Right cardiac atrium (tissue), 5 donors: ENCODE measurements around the gene FAM156B. TPM values are rescaled to one million over a fixed set of nuclear protein-coding genes. Genes with fewer than 3 reads are reported as not detected.
A peak's percentile ranks its signal among the peaks of the same experiment; 100 is the strongest.
"Not testable (repeated sequence)": the region's sequence is repeated elsewhere in the genome, so short reads cannot be mapped to it uniquely, and the experiment has no call there.

Source experiments
- ATAC-seq, 2 donors: fragments of 200-7000 bp; cut with Tn5 transposase; one replicate each; pipeline versions ENCODE4 v1.8.0 to v1.9.1; 2020; ENCODE audit warnings: moderate library complexity in 2 of 2, mild to moderate bottlenecking in 1 of 2
- DNase-seq, 3 donors: peaks; one replicate each; pipeline ENCODE4 v3.0.0-alpha.2; 2020
- H3K27ac ChIP-seq: one replicate; pipeline ENCODE4 v1.5.1; 2013; ENCODE audit warnings: mild to moderate bottlenecking, low read length, control low read depth, moderate library complexity
- H3K27me3 ChIP-seq: one replicate; pipeline ENCODE4 v1.6.1; 2013; ENCODE audit not compliant: control insufficient read depth, insufficient read depth
- H3K4me1 ChIP-seq: one replicate; pipeline ENCODE4 v1.6.1; 2013; ENCODE audit warnings: low read length; ENCODE audit not compliant: control insufficient read depth, insufficient read depth
- H3K4me3 ChIP-seq: one replicate; pipeline ENCODE4 v1.5.1; 2013; ENCODE audit warnings: low read length, control low read depth
- H3K9me3 ChIP-seq: one replicate; pipeline ENCODE4 v1.6.1; 2013; ENCODE audit warnings: low read length; ENCODE audit not compliant: control insufficient read depth
- WGBS: extraction: QIAGEN DNeasy Blood & Tissue Kit; methylation state at CpG from one replicate; pipeline ENCODE4 v1.1.7; 2013; 5-methylcytosine and 5-hydroxymethylcytosine counted together
- intact Hi-C, 4 donors: fragments of 100-400 bp; cut with DNase I; formaldehyde crosslinking; loops; one replicate each; pipeline versions ENCODE4 v1.11.0 to v1.14.0; 2022 to 2023
- long read RNA-seq, 4 donors: library from polyadenylated mRNA; unstranded; transcript quantifications; one replicate each; pipeline ENCODE4 v2.0.0, GENCODE V29; 2020 to 2021
- polyA plus RNA-seq: library from polyadenylated mRNA; stranded (reverse); fragments of 200-250 nt; gene quantifications from one replicate; pipeline ENCODE4 v1.2.3, GENCODE V29; 2013
- total RNA-seq, 4 donors: library from RNA; stranded (reverse); fragmentation: NEBNext Ultra II Directional; extraction: Animal tissue kit (Norgen Biotek cat#: 25700); gene quantifications; one replicate each; pipeline ENCODE4 v1.2.1, GENCODE V29; 2021
- donor health status: healthy with polysubstance abuse.
- donor health status: DM: no; HTN: yes; CAD: no.
- donor health status: DM: no; HTN: no; CAD: no.
- donor health status: DM: no; HTN: yes; CAD: no; lungs with severe emphysema.
- donor health status: DM: yes; HTN: yes; CAD: no.

FAM156B gene
- total RNA-seq (10 to 100 TPM; 11.0 to 17.6 (median 15.4) TPM), polyA plus RNA-seq (18.1 TPM)
- long read RNA-seq, donor 1, transcript FAM156B-206 (4 exons, 776 nt): minor isoform, 5 of 43 reads
- long read RNA-seq, donor 1, transcript FAM156B-201 (3 exons, 2,537 nt): minor isoform, 7 of 43 reads
- long read RNA-seq, donor 1, transcript FAM156B-204 (4 exons, 858 nt): major isoform, 10 of 43 reads
- long read RNA-seq, donor 1, transcript FAM156B-203 (4 exons, 2,942 nt): minor isoform, 6 of 43 reads
- long read RNA-seq, donor 1, partial matches to known transcripts: 4 of 43 reads
- long read RNA-seq, donor 1, other reads (novel, unspliced or antisense): 9 of 43 reads
- long read RNA-seq, donor 2, partial matches to known transcripts: 0 of 17 reads
- long read RNA-seq, donor 2, other reads (novel, unspliced or antisense): 7 of 17 reads
- long read RNA-seq, donor 3, transcript FAM156B-206 (4 exons, 776 nt): minor isoform, 9 of 66 reads
- long read RNA-seq, donor 3, transcript FAM156B-201 (3 exons, 2,537 nt): major isoform, 18 of 66 reads
- long read RNA-seq, donor 3, transcript FAM156B-203 (4 exons, 2,942 nt): minor isoform, 9 of 66 reads
- long read RNA-seq, donor 3, partial matches to known transcripts: 6 of 66 reads
- long read RNA-seq, donor 3, other reads (novel, unspliced or antisense): 18 of 66 reads
- long read RNA-seq, donor 4, transcript FAM156B-201 (3 exons, 2,537 nt): major isoform, 5 of 23 reads
- long read RNA-seq, donor 4, partial matches to known transcripts: 2 of 23 reads
- long read RNA-seq, donor 4, other reads (novel, unspliced or antisense): 8 of 23 reads

DNA sequence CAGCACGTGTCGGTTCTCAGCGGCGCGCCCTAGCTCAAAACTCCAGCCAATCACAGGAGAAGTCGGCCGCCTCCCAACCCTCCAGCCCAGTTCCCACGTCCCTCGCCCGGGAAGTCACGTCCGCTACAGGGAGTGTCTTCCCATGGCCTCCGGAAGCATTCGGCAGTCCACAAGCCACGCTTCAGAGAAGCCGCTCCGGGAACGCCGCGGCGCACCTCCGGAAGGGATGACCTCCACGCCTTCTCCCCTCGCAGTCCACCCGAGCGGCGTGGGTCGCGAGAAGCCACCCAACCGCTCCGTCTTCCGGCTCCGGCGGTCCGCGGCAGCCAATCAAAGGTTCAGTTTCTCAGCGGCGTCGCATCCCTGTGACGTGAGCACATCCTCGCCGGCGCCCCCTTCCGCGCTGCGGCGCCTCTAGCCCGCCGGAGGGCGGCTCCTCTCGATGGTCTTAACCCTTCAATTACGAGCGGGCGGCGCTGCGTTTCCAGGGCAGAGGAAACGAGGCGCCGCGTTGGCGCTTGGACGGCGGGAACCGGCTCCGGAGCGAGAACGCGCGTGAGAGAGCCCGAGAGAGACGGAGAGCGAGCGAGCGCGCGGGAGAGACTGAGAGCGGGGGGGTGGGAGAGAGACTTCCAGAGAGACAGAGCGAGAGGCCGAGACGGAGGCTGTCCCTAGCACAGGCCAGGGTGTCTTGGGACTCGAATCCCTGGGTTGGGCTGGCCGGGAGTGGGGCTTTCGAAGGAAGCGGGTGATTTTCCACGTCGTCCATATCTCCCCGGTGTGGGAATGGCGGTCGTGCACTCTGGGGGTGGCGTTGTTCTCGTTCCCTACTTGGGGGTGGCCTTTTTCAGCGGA is at the start of gene FAM156B:
TSS of gene FAM156B (plus strand) at position 476 of the 855 bp plus-strand sequence. CDS start 9,896 bp downstream, outside the sequence.
- H3K4me3 ChIP-seq, H3K9me3 ChIP-seq, H3K27ac ChIP-seq, H3K4me1 ChIP-seq, intact Hi-C loops, H3K27me3 ChIP-seq, DNase-seq: not testable (repeated sequence)
- whole genome bisulfite sequencing: no CpG with 5 or more reads among the region's 92 CpGs
- ATAC-seq: peak; percentile 94 to 95

DNA sequence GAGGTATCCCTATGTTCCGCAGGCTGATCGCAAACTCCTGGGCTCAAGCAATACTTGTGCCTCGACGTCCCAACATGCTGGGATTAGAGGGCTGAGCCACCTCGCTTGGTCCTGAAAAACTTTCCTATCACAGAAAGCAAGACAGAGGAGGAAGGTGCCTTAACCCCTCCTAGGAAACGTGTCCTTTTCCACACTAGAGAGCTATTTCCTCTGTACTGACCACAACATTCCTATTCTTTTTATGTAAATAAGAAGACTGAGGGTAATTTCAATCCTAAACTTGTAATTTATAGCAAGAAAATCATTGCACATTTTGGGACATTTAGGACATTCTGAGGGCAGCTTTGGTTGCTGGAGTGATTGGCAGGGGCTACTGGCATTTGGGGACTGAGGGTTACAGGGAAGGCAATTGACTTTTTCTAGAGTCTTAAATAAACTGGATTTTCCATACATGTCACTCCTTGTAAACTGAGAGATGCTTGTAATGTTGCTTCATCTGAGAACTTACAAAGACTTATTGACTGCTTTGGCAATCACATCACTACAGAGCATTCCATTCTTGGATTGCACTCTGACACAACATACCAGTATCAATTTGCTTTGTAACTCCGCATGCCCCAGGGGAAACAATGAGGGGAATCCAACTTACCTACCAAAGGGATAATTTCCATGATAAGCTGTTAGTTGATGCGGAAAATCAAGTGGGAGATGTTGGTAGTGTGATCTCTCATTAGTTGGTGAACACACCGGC is 44.8 kb upstream of the FAM156B start:
- intact Hi-C loops: no loop called here
- Histone ChIP-seq H3K9me3 (no peaks in the 10 kb centered on the region), H3K4me3 (no peak overlapping the region), H3K27me3 (no peaks in the 10 kb centered on the region), H3K27ac (no peak overlapping the region), H3K4me1 (no peaks in the 10 kb centered on the region)
- DNase-seq (no peak), ATAC-seq (no peak)
- WGBS: 78% methylated on average over 9 of the region's 9 CpGs

- H3K27ac ChIP-seq, DNase-seq, ATAC-seq, intact Hi-C loops, H3K27me3 ChIP-seq, H3K4me3 ChIP-seq, H3K9me3 ChIP-seq, H3K4me1 ChIP-seq: not testable (repeated sequence)
- 59% methylated on average over 4 of the region's 4 CpGs for WGBS
Observed at GRCh38 chrX:52856991-52857525, 40.1 kb upstream of the FAM156B start.

DNA sequence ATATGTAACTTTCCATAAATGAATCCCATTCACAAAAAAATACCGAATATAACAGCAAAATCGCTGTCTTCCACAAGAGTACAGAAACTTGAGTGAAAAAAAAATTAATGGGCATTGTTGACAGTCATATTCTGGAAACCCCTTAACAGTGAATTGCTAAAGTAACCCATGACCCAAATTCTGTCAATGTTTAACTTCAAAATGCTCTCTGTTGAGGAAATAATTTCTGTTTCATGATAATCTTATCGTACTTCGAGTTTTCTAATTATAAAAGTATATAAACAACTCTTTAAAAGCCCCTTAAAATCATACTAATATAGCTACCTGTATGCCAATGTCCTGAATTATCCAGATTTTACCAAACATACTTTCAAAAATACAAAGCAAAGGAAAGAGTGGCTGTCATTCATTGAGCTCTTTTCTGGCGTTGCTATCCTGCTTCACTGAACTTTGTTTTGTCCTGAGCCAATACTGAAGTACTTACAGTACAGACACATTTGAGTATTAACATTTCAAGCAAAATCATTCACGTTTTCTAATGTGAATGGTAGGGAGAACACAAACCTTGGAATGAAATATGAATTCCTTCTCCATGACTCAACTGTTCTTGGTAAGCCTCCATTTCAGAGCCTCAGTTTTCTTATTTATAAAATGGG is 31.7 kb upstream of the FAM156B start:
- WGBS: 63% methylated on average over 6 of the region's 6 CpGs
- DNase-seq (no peak), ATAC-seq (no peak)
- no peak overlapping the region for H3K4me3 ChIP-seq
- H3K27ac ChIP-seq: no peak overlapping the region
- no peaks in the 10 kb centered on the region for H3K9me3 ChIP-seq
- intact Hi-C loops: no loop called here
- H3K4me1 ChIP-seq: no peaks in the 10 kb centered on the region
- no peaks in the 10 kb centered on the region for H3K27me3 ChIP-seq

- no peaks in the 10 kb centered on the region for H3K27me3 ChIP-seq
- H3K4me3 ChIP-seq: no peak within 1 kb of the TSS
- H3K4me1 ChIP-seq: no peaks in the 10 kb centered on the region
- ATAC-seq (no peak), DNase-seq (peak in 1 of 3 donors; percentile 29)
- intact Hi-C loops: no loop called here
- H3K9me3 ChIP-seq: no peaks in the 10 kb centered on the region
- WGBS: 89% methylated on average over 35 of the region's 35 CpGs
- H3K27ac ChIP-seq: no peak within 1 kb of the TSS
Observed at GRCh38 chrX:52867610-52868348, 29.4 kb upstream of the FAM156B start, which contains the start of gene XAGE3. TSS of gene XAGE3 (minus strand) at chrX:52868083. CDS start at chrX:52867133, 950 bp downstream.

DNA sequence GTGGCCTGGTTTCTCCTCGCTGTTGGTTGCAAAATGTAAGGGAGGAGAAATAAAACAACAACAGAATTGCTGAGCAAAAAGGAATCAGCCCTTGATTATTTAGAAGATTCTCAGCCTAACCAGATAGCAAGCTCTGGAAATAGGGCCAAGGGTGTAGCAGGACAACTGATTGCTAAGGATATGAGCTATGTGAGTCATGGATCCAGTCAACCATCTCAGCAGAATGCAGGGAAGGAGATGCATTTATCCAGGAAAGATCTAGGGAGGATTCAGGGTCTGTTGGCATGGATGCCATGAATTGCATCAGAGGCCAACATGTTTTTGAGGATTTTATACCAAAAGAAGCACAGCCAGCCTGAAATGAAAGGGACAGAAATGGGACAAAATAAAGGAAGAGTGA is 27.1 kb upstream of the FAM156B start:
- H3K4me3 ChIP-seq: no peak overlapping the region
- H3K9me3 ChIP-seq: no peaks in the 10 kb centered on the region
- 79% methylated on average over 1 of the region's 1 CpG for WGBS
- no peak for DNase-seq
- H3K4me1 ChIP-seq: no peaks in the 10 kb centered on the region
- no peak for ATAC-seq
- no peak overlapping the region for H3K27ac ChIP-seq
- no peaks in the 10 kb centered on the region for H3K27me3 ChIP-seq
- intact Hi-C loops: no loop called here

DNA sequence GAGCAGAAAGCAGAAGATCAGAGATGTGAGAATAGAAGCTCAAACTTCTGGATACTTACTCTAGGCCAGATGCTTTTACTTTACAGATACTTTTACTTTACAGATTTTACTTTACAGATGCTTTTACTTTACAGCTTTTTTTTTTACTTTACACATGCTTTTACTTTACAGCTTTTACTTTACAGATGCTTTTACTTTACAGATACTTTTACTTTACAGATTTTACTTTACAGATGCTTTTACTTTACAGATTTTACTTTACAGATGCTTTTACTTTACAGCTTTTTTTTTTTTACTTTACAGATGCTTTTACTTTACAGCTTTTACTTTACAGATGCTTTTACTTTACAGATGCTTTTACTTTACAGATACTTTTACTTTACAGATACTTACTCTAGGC is 23.3 kb upstream of the FAM156B start:
- not testable (repeated sequence) for H3K27me3 ChIP-seq, DNase-seq

DNA sequence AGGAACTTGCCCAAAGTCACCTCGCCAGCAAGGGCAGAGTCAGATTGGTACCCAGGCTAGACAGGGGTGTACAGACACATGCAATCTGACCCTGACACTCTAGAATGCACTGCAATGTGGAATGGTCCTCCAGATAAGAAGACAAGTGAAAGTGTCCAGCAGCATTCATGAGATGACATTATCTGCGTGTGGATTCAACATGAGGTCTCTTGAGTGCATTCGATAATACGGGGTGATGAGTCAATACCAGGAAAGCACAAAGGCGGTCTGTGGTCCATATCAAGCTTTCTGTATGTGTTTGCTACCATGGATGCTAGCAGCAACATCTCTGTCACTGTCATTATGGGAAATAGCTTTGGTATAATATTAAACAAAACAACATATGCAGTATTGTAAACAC is 22.5 kb upstream of the FAM156B start:
- DNase-seq (no peak), ATAC-seq (no peak)
- Histone ChIP-seq H3K27ac (no peak overlapping the region), H3K4me1 (no peaks in the 10 kb centered on the region), H3K27me3 (no peaks in the 10 kb centered on the region), H3K4me3 (no peak overlapping the region), H3K9me3 (no peaks in the 10 kb centered on the region)
- intact Hi-C loops: no loop called here
- WGBS: 42% methylated on average over 5 of the region's 5 CpGs

More for the DNA sequence above, 23.3 kb upstream of the FAM156B start:
- H3K9me3 ChIP-seq, intact Hi-C loops, H3K4me3 ChIP-seq, H3K27ac ChIP-seq, ATAC-seq, H3K4me1 ChIP-seq: not testable (repeated sequence)

DNA sequence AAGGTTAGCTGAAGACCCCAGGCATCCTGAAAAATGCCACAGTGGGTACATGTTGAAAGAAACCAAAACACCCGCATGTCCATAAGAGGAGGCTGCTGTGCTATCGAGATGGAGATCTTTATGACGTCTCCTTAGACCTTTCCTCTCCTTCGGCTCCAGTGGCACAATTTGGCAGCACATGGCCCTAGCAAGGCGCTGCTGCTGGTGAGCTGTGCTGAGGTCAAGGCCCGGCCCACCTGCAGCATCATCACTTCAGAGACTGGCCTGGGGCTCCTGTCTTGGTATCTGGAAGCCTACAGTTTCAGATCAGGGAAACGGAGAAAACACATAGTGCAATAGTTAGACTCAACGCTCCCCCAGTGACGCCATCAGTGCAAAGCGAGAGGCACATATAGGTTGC is 21.7 kb upstream of the FAM156B start:
- ATAC-seq, H3K4me3 ChIP-seq, H3K27me3 ChIP-seq, intact Hi-C loops, H3K27ac ChIP-seq, H3K9me3 ChIP-seq, H3K4me1 ChIP-seq, DNase-seq: not testable (repeated sequence)
- WGBS: 91% methylated on average over 7 of the region's 10 CpGs
